GM18867 (cell line): ENCODE data around the gene PCBP3.
"Not testable (repeated sequence)": the region's sequence is repeated elsewhere in the genome, so short reads cannot be mapped to it uniquely, and the experiment has no call there.

Experiments used
- ATAC-seq: cut with Tn5 transposase; IDR thresholded peaks from one replicate; pipeline ENCODE4 v1.9.1; 2021; ENCODE audit warnings: mild to moderate bottlenecking, moderate library complexity; ENCODE audit not compliant: unreplicated experiment

Gene PCBP3

DNA sequence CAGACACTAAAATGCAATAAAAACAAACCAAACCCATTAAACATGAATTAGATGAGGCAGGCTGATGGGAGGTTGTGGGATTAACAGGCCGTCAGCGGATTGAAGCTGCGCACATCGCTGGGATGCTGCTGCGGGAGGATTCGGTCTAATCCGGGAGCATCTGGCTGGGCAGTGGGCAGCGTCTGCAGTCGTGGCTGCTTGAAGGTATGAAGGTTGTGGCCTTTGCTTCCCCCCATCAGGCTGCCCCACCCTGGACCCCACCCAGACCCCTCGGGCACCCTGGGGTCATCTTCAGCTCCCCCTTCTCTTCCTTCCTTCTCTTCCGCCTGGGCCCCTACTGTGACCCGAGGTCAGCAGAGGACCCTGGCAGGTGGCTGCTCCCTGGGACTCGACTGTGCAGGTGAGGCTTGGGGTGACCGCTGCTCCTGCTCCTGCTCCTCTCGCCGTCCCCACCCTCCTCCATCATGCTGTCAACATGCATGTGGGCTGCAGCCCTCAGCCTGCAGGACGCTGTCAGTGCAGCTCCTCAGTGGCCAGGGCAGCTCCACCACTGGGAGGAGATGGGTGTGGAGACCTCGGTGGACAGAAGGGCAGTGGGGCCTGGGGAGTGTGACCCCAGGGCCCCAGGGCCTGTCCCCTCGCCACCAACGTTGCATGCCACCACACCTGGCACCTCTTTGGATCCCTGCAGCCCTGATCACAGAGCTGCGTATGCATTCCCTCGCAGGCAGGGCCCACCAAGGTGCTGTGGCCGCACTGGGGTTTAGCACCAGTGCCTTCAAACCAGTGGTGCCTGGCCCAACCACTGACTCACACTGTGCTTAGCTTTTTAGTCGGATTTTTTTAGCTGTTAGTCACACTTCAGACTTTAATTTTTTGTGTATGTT lies 225.8 kb downstream of the PCBP3 start:
- no peak for ATAC-seq

GRCh38 chr21:45870421-45870820 lies 226.9 kb downstream of the PCBP3 start:
- ATAC-seq: no peak

DNA sequence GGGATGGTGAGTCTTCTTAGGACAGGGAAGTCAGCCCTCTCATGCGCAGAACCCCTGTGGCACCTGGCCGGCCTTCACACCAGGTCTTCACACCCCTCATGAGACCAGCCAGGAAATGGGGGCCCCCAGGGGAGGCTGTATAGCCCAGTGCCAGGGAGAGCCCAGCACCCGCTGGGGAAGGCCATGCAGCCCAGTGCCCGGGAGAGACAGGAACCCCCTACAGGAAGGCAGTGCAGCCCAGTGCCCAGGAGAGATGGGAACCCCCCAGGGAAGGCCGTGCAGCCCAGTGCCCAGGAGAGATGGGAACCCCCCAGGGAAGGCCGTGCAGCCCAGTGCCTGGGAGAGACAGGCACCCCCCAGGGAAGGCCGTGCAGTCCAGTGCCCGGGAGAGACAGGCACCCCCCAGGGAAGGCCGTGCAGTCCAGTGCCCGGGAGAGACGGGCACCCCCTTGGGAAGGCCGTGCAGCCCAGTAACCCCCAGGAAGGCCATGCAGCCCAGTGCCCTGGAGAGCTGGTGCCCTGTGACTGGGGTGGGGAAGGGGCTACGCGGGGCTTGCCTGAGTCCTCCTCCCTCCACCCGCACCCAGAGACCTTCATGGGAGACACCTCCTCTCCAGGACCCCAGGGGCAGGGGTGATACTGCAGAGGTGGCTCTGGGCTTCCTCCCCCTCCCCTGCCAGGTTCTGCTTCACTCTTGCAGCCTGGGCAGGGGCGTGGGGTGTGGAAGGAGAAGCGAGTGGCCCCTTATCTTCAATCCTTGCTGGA lies 227.5 kb downstream of the PCBP3 start:
- no peak for ATAC-seq

DNA sequence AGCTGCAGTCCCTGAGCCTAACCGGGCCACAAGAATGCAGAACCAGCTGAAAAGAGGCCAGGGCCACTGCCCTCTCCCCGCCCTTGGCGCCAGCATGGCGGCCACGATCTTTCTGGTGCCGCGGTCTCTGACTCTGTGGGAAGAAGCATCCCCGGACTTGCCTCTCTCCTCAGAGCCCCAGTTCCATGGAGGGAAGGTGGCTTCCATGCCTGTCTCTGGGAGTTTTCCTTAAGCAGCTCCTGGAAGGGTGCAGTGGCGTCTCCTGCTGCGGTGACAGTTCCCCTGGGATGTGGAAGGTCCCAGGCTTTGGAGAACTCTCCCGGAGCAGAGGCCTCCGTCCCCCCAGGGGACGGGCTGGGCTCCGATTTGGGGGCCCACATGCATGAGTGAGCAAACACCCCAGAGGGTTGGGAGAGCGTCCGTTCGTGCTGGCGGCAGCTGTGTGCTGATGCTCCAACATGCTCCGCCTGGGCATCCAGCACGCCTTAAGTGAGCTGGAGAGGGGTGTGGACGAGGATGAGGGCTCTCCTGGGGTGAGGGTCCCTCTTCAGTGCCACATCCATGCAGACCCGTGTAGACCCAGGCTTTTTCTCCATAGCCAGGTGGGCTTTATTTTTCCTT lies 228.2 kb downstream of the PCBP3 start:
- no peak for ATAC-seq

DNA sequence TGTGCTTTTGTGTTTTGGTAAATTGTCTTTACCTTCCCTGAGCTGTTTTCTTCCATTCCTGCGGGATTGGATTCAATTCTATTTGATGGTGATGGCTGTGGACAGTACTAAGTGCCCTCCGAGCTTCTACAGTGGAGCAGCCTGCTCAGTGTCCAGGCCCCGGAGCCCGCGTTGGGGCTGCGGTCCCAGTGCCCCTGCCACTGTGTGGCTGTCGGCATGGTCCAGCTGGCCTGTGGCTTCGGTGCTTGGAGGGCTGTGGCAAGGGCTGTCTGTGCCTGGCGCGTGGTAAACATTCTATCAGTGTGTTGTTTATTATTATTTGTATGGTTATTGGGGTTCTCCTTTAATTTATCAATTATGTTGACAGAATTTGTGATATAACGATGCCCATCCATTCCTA lies 228.9 kb downstream of the PCBP3 start:
- no peak for ATAC-seq

GRCh38 chr21:45872902-45873301 lies 229.4 kb downstream of the PCBP3 start:
- no peak for ATAC-seq

DNA sequence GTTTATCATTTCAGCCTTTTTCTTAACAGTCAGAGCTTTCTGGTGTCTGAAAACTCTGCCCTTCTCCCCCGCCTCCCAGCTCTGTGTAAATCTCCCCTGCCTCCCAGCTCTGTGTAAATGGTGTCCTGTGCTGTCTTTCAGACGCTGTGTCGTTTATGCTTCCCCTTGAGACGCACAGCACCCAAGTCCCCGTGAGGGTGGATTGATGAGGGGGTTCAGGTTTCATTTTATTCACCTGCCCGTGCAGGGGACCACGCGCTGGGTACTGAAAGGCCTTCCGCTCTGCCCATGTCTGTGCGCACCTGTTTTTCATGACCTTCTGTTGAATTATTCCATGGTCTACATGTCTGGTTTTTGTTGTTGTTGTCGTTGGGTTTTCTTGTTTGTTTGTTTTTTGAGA lies 229.9 kb downstream of the PCBP3 start:
- ATAC-seq: no peak

DNA sequence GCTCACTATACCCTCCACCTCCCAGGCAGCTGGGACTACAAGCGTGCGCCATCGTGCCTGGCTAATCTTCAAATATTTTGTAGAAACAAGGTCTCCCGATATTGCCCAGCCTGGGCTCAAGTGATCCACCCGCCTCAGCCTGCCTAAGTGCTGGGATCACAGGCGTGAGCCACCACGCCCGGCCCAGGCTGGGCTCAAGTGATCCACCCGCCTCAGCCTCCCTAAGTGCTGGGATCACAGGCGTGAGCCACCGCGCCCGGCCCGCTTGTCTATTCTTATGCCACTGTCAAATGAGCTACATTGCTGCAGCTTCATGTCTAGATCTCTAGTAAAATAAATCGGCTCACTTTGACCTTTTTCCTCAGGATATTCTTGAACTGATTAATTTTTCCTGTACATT lies 230.3 kb downstream of the PCBP3 start:
- no peak for ATAC-seq

DNA sequence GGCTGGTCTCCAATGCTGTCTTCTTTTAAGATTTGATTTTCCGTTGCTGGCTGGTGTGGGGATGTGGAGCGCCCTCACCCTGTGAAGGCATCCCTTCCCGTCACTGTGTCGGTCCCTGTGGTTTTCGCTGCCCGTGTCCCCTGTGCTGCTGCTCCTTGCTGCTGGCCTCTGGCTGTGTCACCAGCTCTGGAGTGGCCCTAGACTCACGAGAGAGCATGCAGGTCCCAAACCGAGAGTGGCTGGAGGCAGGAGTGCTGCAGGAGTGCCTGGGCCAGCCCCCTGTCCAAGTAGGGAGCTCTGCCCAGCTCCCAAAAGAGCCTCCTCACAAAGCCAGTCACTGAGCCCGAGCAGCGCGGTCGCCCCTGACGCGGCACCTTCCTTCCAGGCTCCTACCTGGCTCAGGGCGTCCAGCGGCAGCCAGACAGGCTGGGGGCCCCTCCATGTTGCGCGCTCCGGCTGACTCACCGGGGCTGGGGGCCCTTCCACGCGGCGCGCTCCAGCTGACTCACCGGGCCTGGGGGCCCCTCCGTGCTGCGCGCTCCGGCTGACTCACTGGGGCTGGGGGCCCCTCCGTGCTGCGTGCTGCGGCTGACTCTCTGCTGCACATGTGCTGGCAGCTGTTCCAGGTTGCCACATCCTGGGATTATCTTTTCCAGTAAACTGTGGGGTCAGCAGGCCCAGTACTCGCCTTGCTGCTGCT lies 231.3 kb downstream of the PCBP3 start:
- no peak for ATAC-seq

DNA sequence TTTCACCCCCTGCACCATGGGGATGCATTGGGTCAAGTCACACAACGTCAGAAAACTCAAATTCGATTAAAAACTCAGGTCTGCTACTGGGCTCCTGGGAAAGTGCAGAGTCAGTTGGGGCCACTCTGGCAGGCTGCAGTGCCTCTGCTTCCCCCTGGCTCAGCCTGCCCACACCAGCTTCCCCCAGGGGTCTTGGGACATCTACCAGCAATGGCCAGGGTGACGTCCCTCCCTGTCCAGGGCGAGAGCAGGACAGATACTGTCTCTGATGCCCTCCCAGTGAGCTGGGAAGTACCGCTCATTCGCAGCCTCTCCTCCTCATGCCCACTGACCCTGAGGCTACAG lies 231.9 kb downstream of the PCBP3 start:
- no peak for ATAC-seq

DNA sequence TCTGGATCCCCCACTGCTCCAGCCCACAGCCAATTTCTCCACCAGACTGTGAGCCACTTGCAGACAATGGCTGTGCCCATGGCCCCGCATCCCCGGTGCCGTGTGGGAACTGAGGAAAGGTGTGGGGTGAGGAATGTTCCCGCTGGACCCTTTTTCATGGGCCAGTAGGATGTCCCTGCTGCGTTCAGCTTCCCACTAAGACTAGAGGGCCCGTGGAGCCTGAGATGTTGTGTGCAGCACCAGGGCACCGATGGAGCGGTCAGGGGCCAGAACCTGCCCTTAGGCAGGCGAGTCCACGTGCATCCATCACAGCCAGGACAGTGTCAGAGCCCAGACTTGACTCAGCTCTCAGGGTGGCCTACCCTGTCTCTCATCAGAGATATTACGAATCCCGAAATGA lies 232.4 kb downstream of the PCBP3 start:
- ATAC-seq: no peak

- no peak for ATAC-seq
Measured at GRCh38 chr21:45876381-45877170, 233.1 kb downstream of the PCBP3 start.

GRCh38 chr21:45877171-45877438 lies 233.6 kb downstream of the PCBP3 start:
- ATAC-seq: no peak

DNA sequence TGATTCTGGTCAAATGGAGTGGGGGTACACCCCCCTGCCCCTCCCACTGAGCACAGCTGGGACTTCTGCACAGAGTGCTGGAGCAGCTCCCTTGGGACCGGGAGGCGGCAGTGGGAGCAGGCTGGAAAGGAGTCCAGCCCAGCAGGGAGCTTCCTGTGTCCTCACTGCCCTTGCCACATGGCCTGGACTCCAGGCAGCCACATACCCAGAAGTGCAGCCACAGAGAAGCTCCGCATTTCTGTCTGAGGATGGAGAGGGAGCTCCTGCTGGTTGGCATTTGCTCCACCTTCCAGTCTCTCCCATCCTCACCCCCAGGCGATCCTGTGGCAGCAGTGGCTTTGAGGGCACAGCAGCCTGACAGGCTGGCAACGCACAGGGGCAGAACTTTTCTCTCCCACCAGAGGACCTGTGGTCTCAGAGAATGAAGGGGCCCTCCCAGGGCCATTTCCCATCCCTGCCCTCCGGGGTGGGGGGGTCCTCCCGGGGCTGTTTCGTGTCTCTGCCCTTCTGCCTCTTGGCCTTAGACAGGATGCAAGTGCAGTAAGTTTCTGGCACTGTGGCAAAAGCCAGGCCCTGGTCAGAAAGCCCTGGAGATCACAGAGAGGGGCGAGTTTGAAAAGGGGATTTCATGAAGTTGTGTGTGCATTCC lies 234.4 kb downstream of the PCBP3 start:
- no peak for ATAC-seq

GRCh38 chr21:45880097-45881068 lies 236.9 kb downstream of the PCBP3 start:
- no peak for ATAC-seq

DNA sequence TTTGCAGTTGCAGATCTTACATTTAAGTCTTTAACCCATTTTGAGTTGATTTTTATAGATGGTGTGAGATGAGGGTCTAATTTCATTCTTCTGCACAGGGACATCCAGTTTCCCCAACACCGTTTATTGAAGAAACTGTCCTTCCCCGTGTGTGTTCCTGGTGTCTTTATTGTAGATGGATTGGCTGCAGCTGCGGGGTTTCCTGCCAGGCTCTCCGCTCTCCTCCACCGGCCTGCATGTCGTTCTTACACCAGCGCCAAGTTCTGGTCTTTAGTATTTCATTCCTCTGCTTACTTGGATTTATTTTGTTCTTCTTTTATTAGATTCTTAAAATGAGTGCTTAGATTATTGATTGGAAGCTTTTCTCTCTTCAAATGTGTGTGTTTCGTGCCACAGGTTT lies 239.1 kb downstream of the PCBP3 start:
- no peak for ATAC-seq

DNA sequence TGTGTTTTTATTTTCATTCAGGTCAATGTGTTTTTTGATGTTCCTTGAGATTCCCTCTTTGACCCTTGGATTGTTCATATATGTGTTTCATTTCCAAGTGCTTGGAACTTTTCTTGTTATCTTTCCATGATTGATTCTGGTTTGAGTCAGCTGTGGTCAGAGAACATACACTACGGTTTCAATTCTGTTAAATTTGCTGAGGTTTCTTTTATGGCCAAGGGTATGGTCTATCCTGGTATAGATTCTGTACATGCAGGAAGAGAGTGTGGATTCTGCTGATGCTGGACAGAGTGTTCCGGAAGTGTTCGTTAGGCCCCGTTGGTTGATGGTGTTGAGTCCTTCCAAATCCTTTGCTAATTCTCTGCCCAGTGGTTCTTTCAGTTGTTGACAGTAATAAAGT lies 239.6 kb downstream of the PCBP3 start:
- ATAC-seq: no peak

- no peak for ATAC-seq
Measured at GRCh38 chr21:45885597-45885929, 242.0 kb downstream of the PCBP3 start.

DNA sequence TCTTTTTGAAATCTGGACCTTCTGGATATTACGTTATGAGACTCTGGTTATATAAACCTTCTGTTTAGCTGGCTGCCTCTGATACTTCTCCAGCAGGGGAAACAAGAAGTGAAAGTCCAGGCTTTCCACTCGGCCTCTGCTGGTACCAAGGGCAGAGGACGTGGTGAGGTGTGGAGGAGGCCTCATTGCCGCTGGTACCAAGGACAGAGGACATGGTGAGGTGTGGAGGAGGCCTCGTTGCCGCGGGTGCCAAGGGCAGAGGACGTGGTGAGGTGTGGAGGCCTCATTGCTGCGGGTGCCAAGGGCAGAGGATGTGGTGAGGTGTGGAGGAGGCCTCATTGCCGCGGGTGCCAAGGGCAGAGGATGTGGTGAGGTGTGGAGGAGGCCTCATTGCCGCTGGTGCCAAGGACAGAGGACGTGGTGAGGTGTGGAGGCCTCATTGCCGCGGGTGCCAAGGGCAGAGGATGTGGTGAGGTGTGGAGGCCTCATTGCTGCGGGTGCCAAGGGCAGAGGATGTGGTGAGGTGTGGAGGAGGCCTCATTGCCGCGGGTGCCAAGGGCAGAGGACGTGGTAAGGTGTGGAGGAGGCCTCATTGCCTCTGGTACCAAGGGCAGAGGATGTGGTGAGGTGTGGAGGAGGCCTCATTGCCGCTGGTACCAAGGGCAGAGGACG lies 242.5 kb downstream of the PCBP3 start:
- ATAC-seq: not testable (repeated sequence)
